AG09319 (cell line): ENCODE data around the gene MYORG.
A peak's percentile ranks its signal among the peaks of the same experiment; 100 is the strongest.

Experiments used
- DNase-seq: peaks from one replicate; pipeline ENCODE4 v3.0.0-alpha.2; 2010; ENCODE audit warnings: low read depth; ENCODE audit errors: extremely low read depth
- TF ChIP-seq, protein P1 (sequence below): IDR thresholded peaks from 2 replicates; pipeline ENCODE4 v1.5.1; 2011; ENCODE audit warnings: low read depth, mild to moderate bottlenecking, inconsistent platforms, low read length, moderate library complexity

MYORG gene

DNA sequence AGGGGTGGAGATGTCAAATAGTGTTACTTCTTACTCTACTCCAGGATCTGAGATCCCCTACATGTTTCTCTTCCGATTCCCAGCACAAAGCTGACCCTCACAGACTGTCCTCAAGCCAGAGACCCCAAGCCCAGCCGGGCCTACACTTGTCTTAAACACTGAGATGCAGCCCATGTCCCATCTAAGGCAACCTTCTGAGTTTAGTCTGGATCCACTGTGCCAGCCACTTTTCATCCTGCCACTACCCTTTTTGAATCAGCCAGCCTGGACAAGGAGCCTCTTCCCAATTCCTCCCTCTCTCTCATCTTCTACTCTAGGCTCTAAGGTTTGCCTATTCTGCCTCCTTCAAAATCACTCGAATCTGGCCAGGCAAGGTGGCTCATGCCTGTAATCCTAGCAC is 6.2 kb upstream of the MYORG start:
- TF ChIP-seq, protein P1, sequence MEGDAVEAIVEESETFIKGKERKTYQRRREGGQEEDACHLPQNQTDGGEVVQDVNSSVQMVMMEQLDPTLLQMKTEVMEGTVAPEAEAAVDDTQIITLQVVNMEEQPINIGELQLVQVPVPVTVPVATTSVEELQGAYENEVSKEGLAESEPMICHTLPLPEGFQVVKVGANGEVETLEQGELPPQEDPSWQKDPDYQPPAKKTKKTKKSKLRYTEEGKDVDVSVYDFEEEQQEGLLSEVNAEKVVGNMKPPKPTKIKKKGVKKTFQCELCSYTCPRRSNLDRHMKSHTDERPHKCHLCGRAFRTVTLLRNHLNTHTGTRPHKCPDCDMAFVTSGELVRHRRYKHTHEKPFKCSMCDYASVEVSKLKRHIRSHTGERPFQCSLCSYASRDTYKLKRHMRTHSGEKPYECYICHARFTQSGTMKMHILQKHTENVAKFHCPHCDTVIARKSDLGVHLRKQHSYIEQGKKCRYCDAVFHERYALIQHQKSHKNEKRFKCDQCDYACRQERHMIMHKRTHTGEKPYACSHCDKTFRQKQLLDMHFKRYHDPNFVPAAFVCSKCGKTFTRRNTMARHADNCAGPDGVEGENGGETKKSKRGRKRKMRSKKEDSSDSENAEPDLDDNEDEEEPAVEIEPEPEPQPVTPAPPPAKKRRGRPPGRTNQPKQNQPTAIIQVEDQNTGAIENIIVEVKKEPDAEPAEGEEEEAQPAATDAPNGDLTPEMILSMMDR = no peak
- DNase-seq = no peak

DNA sequence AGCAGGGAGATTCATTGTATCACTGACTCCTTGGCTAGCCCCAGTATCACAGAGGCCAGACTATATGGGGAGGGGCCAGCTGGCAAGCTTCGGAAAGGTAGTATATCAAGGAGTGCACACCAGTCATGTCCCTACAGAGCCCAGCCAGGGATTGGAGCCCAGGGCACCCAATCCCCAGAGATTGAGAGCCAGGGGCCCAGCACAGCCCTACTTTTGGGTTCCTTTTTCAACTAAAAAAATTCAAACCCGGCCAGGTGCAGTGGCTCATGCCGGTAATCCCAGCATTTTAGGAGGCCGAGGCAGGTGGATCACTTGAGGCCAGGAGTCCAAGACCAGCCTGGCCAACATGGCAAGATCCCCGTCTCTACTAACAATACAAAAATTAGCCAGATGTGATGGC is 5.4 kb upstream of the MYORG start:
- DNase-seq = no peak
- TF ChIP-seq, protein P1 = no peak

DNA sequence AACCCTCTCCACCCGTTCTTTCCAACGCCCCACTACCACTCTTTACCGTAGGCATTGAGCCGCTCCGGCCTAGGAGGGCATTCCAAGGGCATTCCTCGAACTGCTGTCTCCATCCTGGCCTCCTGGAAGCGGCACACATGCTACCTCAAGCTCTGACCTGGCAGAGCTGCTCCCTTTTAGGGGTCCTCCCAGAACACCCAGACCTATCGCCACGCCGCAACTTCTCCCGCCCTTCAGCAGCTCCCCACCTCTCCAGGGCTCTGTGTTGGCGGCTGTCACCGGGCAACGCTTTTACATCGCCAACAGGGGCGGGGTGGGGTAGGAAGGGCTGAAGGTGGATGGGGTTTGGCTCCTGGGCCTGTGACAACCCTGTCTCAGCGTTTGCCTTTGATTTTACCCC is 4.6 kb upstream of the MYORG start:
- TF ChIP-seq, protein P1 = no peak
- no peak for DNase-seq

DNA sequence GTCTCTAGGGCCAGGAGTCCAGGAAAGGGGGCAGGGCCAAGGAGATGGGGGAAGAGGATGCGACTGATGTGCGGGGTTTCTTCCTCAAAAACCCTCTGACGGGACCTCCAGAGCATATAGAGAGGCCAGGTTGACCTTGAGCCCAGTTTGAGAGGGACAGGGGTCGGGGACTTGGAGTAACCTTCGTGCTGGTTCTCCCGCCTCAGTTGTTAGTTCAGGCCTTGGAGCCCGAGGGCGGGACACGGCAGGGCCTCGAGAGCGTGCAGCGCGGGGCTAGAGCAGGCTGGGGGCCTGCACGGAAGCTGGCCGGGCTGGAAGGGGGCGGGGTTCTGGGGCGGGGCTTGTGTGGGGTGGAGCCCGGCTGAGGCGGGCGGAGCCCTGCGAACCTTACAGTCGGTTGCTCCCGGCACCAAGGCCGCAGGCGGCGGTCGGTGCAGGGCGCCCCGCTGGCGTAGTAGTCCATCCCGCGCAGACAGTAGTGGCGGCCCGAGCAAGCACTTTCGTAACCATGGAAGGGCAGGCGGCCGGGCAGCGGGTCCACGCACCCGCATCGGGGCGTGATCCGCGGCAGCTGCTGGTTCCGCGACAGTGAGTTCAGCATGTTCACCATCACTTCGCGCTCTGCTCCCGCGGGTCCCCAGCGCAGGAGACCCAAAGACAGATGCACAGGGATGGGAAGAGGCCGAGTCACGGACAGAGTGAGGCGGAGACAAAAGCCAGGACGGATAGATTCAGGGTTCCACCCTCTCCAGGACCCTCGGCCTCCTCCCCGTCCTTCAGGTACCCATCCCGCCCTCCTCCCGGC is 4.0 kb upstream of the MYORG start:
- TF ChIP-seq, protein P1 = no peak
- peak; percentile 48 for DNase-seq

DNA sequence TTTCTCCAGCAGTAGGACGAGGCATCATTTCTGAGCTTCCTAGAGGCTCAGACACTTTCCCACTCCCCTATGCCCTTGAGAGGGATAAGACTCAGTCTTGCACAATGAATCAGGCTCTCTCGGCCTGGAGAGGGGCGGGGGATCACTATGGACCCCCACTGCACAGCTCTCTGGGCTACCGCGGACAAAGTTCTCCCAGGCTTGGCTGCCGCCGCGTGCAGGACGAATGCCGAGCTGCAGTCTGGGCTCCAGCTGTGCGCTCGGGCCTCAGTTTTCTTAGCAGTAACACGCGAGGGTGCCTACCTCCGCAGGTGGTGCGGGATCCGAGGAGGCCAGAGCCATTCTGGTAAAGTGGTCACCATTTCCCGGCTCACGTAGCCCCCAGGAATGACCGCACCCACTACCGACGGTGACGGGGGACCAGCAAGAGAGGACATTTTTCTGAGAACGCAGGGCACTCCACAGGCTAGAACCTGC is 3.4 kb upstream of the MYORG start:
- TF ChIP-seq, protein P1 = no peak
- DNase-seq = no peak

DNA sequence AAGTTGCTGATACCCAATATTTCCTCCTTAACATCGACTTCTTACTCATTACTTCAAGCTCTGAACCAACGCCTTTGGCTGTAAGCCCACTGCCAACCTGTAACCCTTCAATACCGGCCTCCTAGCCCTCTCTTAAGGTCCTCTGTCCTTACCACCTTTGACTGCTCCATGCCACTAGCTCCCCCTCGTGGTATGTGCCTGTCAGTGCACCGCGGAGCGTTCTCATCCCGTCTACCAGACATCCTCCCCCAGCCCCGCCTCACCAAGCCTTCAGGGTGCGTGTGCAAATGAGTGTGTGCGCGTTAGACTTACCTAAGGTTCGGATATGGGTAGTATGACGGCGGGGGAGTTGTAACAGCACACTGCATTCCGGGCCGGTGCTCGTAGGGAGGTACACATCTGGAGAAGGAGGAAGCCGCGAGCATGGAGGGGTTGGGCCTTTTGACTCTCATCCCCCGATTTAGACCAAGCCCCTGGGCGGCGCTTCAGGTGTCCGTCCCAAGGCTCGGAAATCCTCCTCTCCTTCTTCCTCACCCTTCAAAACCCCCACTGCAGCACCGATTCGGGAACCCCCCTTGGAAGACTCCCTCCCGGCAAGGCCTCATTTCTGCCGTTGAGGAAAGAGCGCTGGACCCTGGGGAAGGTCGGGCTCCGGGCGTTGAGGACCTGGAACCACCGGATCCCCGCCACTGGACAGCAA is 2.8 kb upstream of the MYORG start:
- DNase-seq = peak; percentile 54
- TF ChIP-seq, protein P1 = no peak; the same call in none of the 2 replicates
